Activated naive CD4-positive, alpha-beta T cell treated with anti-CD3 and anti-CD28 coated beads, Interleukin-2, amount 50 U/mL, for 24 hours (primary cell): Measurements from ENCODE around the gene CAMK1D.

ENCODE experiments used
- H3K27ac Mint-ChIP-seq: one replicate; pipeline ENCODE4 v1.8.0; 2021; ENCODE audit warnings: mild to moderate bottlenecking, mixed read lengths
- H3K27me3 Mint-ChIP-seq: one replicate; pipeline ENCODE4 v1.8.0; 2021; ENCODE audit warnings: mixed read lengths
- H3K36me3 Mint-ChIP-seq: one replicate; pipeline ENCODE4 v1.8.0; 2021; ENCODE audit warnings: mixed read lengths
- H3K4me1 Mint-ChIP-seq: one replicate; pipeline ENCODE4 v1.8.0; 2021; ENCODE audit warnings: mixed read lengths
- H3K4me3 Mint-ChIP-seq: one replicate; pipeline ENCODE4 v1.8.0; 2021; ENCODE audit warnings: mild to moderate bottlenecking, mixed read lengths
- H3K9me3 Mint-ChIP-seq: one replicate; pipeline ENCODE4 v1.8.0; 2021; ENCODE audit warnings: mixed read lengths

The CAMK1D gene

DNA sequence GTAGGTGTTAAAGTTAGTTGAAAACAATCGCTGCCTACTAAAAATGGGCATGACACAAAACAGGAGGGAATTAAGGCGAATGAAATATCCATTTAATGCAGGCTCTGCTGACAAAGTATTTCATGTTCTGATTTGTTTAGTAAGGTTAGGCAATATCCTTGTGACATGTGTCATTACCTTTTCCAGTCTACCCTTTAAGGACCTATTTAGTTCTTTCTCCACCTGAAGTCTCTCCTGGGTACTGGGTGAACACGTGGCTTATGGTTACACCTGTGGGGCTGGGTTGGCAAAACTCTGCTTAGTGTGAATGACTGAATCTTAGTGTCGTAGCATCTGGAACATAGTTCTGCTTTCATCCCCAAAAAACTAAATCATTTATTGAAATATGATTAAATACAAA, 338.6 kb downstream of the CAMK1D start:
- H3K27me3 Mint-ChIP-seq, result no peaks in the 10 kb centered on the region
- no peak overlapping the region for H3K4me3 Mint-ChIP-seq
- H3K4me1 Mint-ChIP-seq, result no peaks in the 10 kb centered on the region
- no peak overlapping the region for H3K27ac Mint-ChIP-seq
- no peaks in the 10 kb centered on the region for H3K9me3 Mint-ChIP-seq
- H3K36me3 Mint-ChIP-seq, result peaks cover 2% of the 10 kb centered on the region

- no peaks in the 10 kb centered on the region for H3K4me1 Mint-ChIP-seq
- no peak overlapping the region for H3K27ac Mint-ChIP-seq
- no peaks in the 10 kb centered on the region for H3K27me3 Mint-ChIP-seq
- H3K4me3 Mint-ChIP-seq, result no peak overlapping the region
- no peaks in the 10 kb centered on the region for H3K9me3 Mint-ChIP-seq
- H3K36me3 Mint-ChIP-seq, result peaks cover 2% of the 10 kb centered on the region
Observed at GRCh38 chr10:12689893-12690292, 340.5 kb downstream of the CAMK1D start.

GRCh38 chr10:12690525-12691126, 341.3 kb downstream of the CAMK1D start:
- Mint-ChIP-seq H3K27ac (no peak overlapping the region), H3K36me3 (peaks cover 2% of the 10 kb centered on the region), H3K9me3 (no peaks in the 10 kb centered on the region), H3K4me3 (no peak overlapping the region), H3K27me3 (no peaks in the 10 kb centered on the region), H3K4me1 (no peaks in the 10 kb centered on the region)

DNA sequence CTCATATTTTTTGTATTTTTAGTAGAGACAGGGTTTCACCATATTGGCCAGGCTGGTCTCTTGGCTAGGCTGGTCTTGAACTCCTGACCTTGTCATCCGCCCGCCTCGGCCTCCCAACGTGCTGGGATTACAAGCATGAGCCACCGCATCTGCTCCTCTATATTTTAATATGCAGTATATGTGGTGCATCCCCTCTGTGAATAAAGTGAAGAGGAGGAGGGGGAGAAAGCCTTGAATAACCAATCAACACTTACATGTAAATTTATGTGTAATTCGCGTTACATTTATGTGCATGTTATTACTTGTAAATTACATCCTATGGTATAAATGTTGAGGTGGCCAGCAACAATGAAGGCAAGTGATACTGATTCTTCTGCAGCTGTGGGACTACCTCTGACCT, 342.2 kb downstream of the CAMK1D start:
- no peaks in the 10 kb centered on the region for H3K4me1 Mint-ChIP-seq
- no peak overlapping the region for H3K27ac Mint-ChIP-seq
- no peak overlapping the region for H3K4me3 Mint-ChIP-seq
- no peaks in the 10 kb centered on the region for H3K27me3 Mint-ChIP-seq
- no peaks in the 10 kb centered on the region for H3K9me3 Mint-ChIP-seq
- peaks cover 2% of the 10 kb centered on the region for H3K36me3 Mint-ChIP-seq

- Mint-ChIP-seq H3K4me1 (peaks cover 4% of the 10 kb centered on the region), H3K27me3 (no peaks in the 10 kb centered on the region), H3K36me3 (peaks cover 4% of the 10 kb centered on the region), H3K4me3 (no peak overlapping the region), H3K27ac (no peak overlapping the region), H3K9me3 (no peaks in the 10 kb centered on the region)
Observed at GRCh38 chr10:12697764-12698163, 348.4 kb downstream of the CAMK1D start.

DNA sequence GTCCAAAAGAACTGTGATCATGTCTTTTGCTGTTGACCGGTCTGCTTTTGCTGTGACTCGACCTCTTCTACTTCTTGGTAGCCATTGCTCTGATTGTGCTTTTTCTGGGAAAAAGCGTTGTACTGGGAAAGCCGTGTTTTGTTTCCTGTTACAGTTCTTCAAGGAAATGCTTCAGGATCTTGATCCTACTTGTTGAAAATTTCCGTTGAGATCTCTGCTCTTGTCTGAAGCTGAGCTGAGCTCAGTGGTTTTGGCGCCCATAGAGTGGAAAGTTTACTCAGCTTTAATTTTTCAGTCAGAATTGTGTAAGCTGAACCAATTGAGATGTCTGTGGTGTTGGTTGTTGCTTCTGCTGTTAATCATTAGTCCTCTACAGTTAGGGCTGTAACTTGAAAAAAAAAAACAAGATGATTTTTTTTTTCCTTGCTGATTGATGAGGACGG, 349.9 kb downstream of the CAMK1D start:
- Mint-ChIP-seq H3K36me3 (peaks cover 4% of the 10 kb centered on the region), H3K27me3 (no peaks in the 10 kb centered on the region), H3K4me3 (no peak overlapping the region), H3K27ac (no peak overlapping the region), H3K9me3 (no peaks in the 10 kb centered on the region), H3K4me1 (peaks cover 4% of the 10 kb centered on the region)

GRCh38 chr10:12699781-12700556, 350.6 kb downstream of the CAMK1D start:
- no peaks in the 10 kb centered on the region for H3K9me3 Mint-ChIP-seq
- H3K27me3 Mint-ChIP-seq, result no peaks in the 10 kb centered on the region
- no peak overlapping the region for H3K27ac Mint-ChIP-seq
- H3K4me3 Mint-ChIP-seq, result no peak overlapping the region
- H3K36me3 Mint-ChIP-seq, result peaks cover 4% of the 10 kb centered on the region
- H3K4me1 Mint-ChIP-seq, result peaks cover 4% of the 10 kb centered on the region

- Mint-ChIP-seq H3K36me3 (peaks cover 4% of the 10 kb centered on the region), H3K4me3 (no peak overlapping the region), H3K27ac (no peak overlapping the region), H3K9me3 (no peaks in the 10 kb centered on the region), H3K4me1 (peaks cover 4% of the 10 kb centered on the region), H3K27me3 (no peaks in the 10 kb centered on the region)
Observed at GRCh38 chr10:12700557-12700874, 351.2 kb downstream of the CAMK1D start.

DNA sequence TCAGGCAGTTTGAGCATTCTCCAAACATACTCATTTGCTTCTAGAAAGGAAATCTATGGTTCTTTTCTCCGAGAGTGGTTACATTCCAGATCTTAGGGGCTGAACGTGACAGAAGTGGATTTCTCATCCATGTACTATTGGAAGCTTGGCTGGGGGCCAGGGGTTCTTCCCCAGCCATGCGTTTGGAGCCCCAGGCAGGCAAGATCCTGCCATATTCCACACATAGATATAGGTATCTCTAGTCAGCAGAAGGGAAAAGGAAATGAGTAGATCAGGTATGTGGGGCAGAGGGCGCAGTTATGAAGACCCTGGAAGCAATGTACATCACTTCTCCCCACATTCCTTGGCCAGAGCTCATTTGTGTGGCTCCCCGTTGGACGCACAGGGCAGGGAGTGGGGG, 352.3 kb downstream of the CAMK1D start:
- no peak overlapping the region for H3K27ac Mint-ChIP-seq
- no peaks in the 10 kb centered on the region for H3K27me3 Mint-ChIP-seq
- no peaks in the 10 kb centered on the region for H3K9me3 Mint-ChIP-seq
- H3K36me3 Mint-ChIP-seq, result peaks cover 4% of the 10 kb centered on the region
- H3K4me1 Mint-ChIP-seq, result peaks cover 5% of the 10 kb centered on the region
- H3K4me3 Mint-ChIP-seq, result no peak overlapping the region

DNA sequence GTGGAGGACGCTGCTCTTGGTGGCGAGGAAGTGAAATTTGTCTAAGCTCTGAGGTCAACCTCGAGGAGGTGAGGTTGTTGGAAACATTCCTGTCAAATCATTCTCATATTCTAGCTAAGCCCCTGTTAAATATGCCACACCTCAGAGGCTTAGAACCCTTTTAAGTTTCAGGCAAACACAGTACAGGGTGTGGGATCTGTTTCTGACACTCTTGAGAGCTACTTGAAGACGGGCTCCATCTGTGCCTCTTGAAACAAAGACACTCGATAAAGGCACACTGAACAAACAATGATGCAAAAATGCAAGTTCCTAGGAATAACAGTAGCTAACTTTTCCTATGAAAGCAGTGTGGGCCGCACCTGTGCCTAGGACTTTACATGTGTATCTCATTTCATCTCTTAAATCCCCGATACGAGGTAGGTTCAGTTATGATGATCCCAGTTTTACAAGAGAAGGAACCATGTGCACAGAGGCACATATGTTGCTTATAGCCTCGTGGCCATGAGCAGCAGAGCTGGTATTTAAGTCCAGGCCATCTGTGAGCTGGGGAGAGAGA, 352.9 kb downstream of the CAMK1D start:
- Mint-ChIP-seq H3K9me3 (no peaks in the 10 kb centered on the region), H3K27ac (no peak overlapping the region), H3K4me1 (peaks cover 7% of the 10 kb centered on the region), H3K4me3 (no peak overlapping the region), H3K27me3 (no peaks in the 10 kb centered on the region), H3K36me3 (peaks cover 4% of the 10 kb centered on the region)

- no peaks in the 10 kb centered on the region for H3K27me3 Mint-ChIP-seq
- no peak overlapping the region for H3K27ac Mint-ChIP-seq
- no peak overlapping the region for H3K4me3 Mint-ChIP-seq
- peaks cover 7% of the 10 kb centered on the region for H3K4me1 Mint-ChIP-seq
- no peaks in the 10 kb centered on the region for H3K9me3 Mint-ChIP-seq
- H3K36me3 Mint-ChIP-seq, result peaks cover 4% of the 10 kb centered on the region
Observed at GRCh38 chr10:12703126-12703525, 353.8 kb downstream of the CAMK1D start.

- Mint-ChIP-seq H3K9me3 (no peaks in the 10 kb centered on the region), H3K4me1 (peaks cover 7% of the 10 kb centered on the region), H3K27ac (no peak overlapping the region), H3K36me3 (peaks cover 4% of the 10 kb centered on the region), H3K4me3 (no peak overlapping the region), H3K27me3 (no peaks in the 10 kb centered on the region)
Observed at GRCh38 chr10:12703813-12704212, 354.5 kb downstream of the CAMK1D start.

- H3K4me1 Mint-ChIP-seq, result peaks cover 3% of the 10 kb centered on the region
- no peaks in the 10 kb centered on the region for H3K9me3 Mint-ChIP-seq
- peaks cover 4% of the 10 kb centered on the region for H3K36me3 Mint-ChIP-seq
- H3K4me3 Mint-ChIP-seq, result no peak overlapping the region
- no peaks in the 10 kb centered on the region for H3K27me3 Mint-ChIP-seq
- H3K27ac Mint-ChIP-seq, result peak overlapping the region; percentile 51
Observed at GRCh38 chr10:12704488-12704887, 355.1 kb downstream of the CAMK1D start.

DNA sequence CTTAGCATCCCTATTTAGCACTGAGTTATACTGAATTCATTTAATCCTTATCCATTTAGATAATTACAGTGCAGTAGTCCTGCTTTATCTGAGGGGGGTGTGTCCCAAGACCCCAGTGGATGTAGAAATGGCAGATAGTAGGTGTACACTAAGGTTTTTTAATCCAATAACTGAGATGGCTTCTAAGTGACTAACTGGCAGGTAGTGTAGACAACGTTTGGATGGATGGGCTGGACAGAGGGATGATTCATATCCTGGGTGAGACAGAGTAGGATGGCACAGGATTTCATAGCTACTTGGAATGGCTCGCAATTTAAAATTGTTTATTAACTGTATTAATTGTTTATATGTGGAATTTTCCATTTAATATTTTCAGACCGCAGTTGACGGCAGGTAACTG, 356.6 kb downstream of the CAMK1D start:
- no peak overlapping the region for H3K27ac Mint-ChIP-seq
- no peaks in the 10 kb centered on the region for H3K36me3 Mint-ChIP-seq
- H3K9me3 Mint-ChIP-seq, result no peaks in the 10 kb centered on the region
- peaks cover 5% of the 10 kb centered on the region for H3K4me1 Mint-ChIP-seq
- no peak overlapping the region for H3K4me3 Mint-ChIP-seq
- H3K27me3 Mint-ChIP-seq, result no peaks in the 10 kb centered on the region

GRCh38 chr10:12707461-12708185, 358.3 kb downstream of the CAMK1D start:
- no peaks in the 10 kb centered on the region for H3K36me3 Mint-ChIP-seq
- H3K27ac Mint-ChIP-seq, result no peak overlapping the region
- H3K9me3 Mint-ChIP-seq, result no peaks in the 10 kb centered on the region
- H3K4me3 Mint-ChIP-seq, result no peak overlapping the region
- H3K27me3 Mint-ChIP-seq, result no peaks in the 10 kb centered on the region
- peaks cover 9% of the 10 kb centered on the region for H3K4me1 Mint-ChIP-seq

GRCh38 chr10:12709000-12709401, 359.7 kb downstream of the CAMK1D start:
- Mint-ChIP-seq H3K9me3 (no peaks in the 10 kb centered on the region), H3K27me3 (no peaks in the 10 kb centered on the region), H3K36me3 (no peaks in the 10 kb centered on the region), H3K27ac (peak overlapping the region; percentile 62), H3K4me1 (peaks cover 9% of the 10 kb centered on the region), H3K4me3 (no peak overlapping the region)
